Medulla oblongata (tissue), 1 donor: ENCODE measurements around the gene KCNG2.

ENCODE experiments used
- DNase-seq: peaks from one replicate; pipeline ENCODE4 v3.0.0-alpha.2; 2015; ENCODE audit errors: extremely low spot score

Gene KCNG2

GRCh38 chr18:79905993-79906392 is 108.3 kb downstream of the KCNG2 start:
- no peak for DNase-seq

- DNase-seq: no peak
Measured at GRCh38 chr18:79906706-79907105, 109.0 kb downstream of the KCNG2 start.

- DNase-seq: no peak
Measured at GRCh38 chr18:79910563-79911343, 113.0 kb downstream of the KCNG2 start.

- DNase-seq: no peak
Measured at GRCh38 chr18:79911344-79912270, 113.9 kb downstream of the KCNG2 start.

- DNase-seq: no peak
Measured at GRCh38 chr18:79912409-79912991, 114.8 kb downstream of the KCNG2 start.

GRCh38 chr18:79912994-79913831 is 115.5 kb downstream of the KCNG2 start:
- no peak for DNase-seq

- no peak for DNase-seq
Measured at GRCh38 chr18:79914614-79915160, 116.9 kb downstream of the KCNG2 start.

GRCh38 chr18:79915161-79916127 is 117.7 kb downstream of the KCNG2 start:
- no peak for DNase-seq

GRCh38 chr18:79916128-79916494 is 118.4 kb downstream of the KCNG2 start:
- DNase-seq: no peak

GRCh38 chr18:79916546-79917168 is 118.9 kb downstream of the KCNG2 start:
- DNase-seq: no peak

- DNase-seq: no peak
Measured at GRCh38 chr18:79917169-79917852, 119.6 kb downstream of the KCNG2 start.

- no peak for DNase-seq
Measured at GRCh38 chr18:79917853-79918614, 120.3 kb downstream of the KCNG2 start.

- no peak for DNase-seq
Measured at GRCh38 chr18:79918615-79919011, 120.9 kb downstream of the KCNG2 start.

- no peak for DNase-seq
Measured at GRCh38 chr18:79919089-79919488, 121.4 kb downstream of the KCNG2 start.

GRCh38 chr18:79921984-79922965 is 124.5 kb downstream of the KCNG2 start:
- DNase-seq: no peak

- no peak for DNase-seq
Measured at GRCh38 chr18:79922971-79923411, 125.3 kb downstream of the KCNG2 start.
